Stomach smooth muscle (tissue), 2 donors: ENCODE measurements around the gene SCN3B.

ENCODE experiments used
- H3K27ac ChIP-seq: one replicate; pipeline ENCODE4 v1.7.0; 2013; ENCODE audit warnings: mild to moderate bottlenecking, low read length, inconsistent platforms
- H3K27me3 ChIP-seq, 2 donors: one replicate each; pipeline ENCODE4 v1.7.0; 2013; ENCODE audit warnings: low read length in 2 of 2; ENCODE audit not compliant: insufficient read depth in 2 of 2, control insufficient read depth in 1 of 2
- H3K36me3 ChIP-seq, 2 donors: one replicate each; pipeline ENCODE4 v1.7.0; 2013; ENCODE audit warnings: low read length in 2 of 2; ENCODE audit not compliant: control insufficient read depth in 2 of 2, insufficient read depth in 2 of 2
- H3K4me1 ChIP-seq: one replicate; pipeline ENCODE4 v1.7.0; 2013; ENCODE audit warnings: low read length; ENCODE audit not compliant: control insufficient read depth, insufficient read depth
- H3K4me3 ChIP-seq, 2 donors: one replicate each; pipeline ENCODE4 v1.7.0; 2013; ENCODE audit warnings: low read length in 2 of 2
- H3K9ac ChIP-seq, 2 donors: one replicate each; pipeline ENCODE4 v1.7.0; 2013; ENCODE audit warnings: low read length in 2 of 2, mild to moderate bottlenecking in 1 of 2
- H3K9me3 ChIP-seq, 2 donors: one replicate each; pipeline ENCODE4 v1.7.0; 2013; ENCODE audit warnings: low read length in 2 of 2; ENCODE audit not compliant: control insufficient read depth in 2 of 2
- donor health status: healthy.
- donor health status: Pancreatic carcinoma.

The SCN3B gene

DNA sequence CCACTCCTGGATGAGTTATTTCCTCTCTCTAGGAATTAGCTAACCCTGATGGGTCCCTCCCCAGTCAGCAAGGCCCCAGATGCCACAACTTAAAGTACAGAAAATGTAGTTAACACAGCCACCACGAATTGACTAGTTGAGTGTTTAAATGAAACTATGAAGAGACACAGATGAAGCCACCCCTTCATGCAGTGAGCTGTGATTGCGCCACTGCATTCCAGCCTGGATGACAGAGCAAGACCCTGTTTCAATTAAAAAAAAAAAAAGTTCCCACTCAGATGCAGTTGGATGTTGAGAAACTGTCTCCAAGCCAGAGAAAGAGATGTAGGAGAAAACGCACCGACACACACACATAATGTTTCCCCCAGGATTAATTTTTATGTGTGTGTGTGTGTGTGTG, 53.3 kb downstream of the SCN3B start:
- Histone ChIP-seq H3K4me1 (no peaks in the 10 kb centered on the region), H3K27me3 (no peaks in the 10 kb centered on the region), H3K36me3 (no peaks in the 10 kb centered on the region), H3K27ac (no peak overlapping the region), H3K4me3 (no peak overlapping the region), H3K9ac (no peak overlapping the region), H3K9me3 (no peaks in the 10 kb centered on the region)

DNA sequence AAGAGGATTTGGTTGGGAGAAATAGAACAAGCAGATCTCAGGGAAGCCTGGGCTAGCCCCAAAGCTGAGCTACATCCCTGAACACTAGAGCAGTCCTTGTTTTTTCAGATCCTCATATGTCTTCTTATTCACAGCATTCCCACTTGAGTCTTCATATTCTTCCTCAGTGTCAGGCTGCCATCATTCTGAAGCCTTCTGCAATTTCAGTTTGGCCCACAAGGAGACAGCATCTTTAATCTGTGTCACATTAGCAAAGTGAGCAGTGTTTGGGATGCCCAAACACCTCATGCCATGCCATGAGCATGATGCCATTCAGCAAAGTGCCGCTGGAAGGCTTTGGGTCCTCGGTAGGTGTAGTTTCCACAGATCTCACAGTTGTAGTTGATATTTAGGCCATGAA, 56.6 kb downstream of the SCN3B start:
- Histone ChIP-seq H3K9me3 (no peaks in the 10 kb centered on the region), H3K36me3 (no peaks in the 10 kb centered on the region), H3K27ac (no peak overlapping the region), H3K4me3 (no peak overlapping the region), H3K4me1 (no peaks in the 10 kb centered on the region), H3K27me3 (no peaks in the 10 kb centered on the region), H3K9ac (no peak overlapping the region)

DNA sequence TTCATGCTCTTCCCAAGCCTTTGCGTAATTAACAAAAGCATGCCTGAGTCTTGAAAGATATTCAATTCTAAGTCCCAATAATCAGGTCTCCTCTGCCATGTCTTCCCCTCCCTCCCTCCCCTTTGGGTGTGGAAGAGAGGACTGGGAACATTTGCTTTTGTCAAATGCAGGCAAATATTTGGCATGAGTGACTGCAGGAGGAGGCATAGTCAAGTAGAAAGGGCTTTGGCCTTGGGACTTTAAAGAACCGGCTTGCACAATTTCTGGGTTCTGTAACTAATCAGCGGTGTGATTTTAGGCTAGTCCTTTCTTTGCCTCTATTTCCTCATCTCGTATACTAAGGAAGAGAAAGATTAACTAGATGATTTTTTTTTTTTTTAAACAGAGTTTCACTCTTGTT, 59.5 kb downstream of the SCN3B start:
- no peaks in the 10 kb centered on the region for H3K36me3 ChIP-seq

DNA sequence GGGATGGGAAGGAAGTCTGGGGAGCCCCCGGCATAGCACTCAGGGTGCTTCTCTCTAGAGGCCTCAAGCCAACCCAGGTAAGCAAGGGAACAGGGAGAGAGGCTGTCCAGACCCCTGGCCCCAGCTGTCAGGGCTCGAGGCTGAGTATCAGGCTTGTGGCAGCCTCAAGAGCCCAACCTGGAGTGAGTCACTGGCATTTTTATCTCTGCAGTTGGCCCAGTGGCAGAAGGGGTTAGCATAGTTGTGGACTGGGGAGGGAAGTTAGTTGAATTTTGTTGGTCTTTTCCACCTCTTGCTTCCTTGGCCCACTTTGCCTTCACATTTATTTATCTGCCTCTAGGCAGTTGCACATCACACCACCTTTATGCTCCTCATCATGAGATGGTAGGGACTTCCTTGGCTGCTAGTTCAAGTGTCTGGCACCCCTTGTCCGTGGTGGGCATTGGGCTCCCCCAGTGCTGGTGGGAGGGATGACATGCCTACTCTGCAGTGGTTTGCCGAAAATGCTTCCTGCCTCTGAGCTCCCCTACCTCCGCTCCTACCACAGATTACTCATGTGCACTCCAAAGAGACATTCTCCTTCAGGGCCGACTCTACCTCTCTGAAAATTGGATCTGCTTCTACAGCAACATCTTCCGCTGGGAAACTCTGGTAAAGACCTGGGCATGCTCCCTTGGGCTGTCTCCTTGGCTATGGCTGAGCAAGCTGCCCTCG, 60.1 kb downstream of the SCN3B start:
- Histone ChIP-seq H3K36me3 (no peaks in the 10 kb centered on the region), H3K9me3 (no peaks in the 10 kb centered on the region), H3K9ac (no peak overlapping the region), H3K27me3 (no peaks in the 10 kb centered on the region), H3K4me3 (no peak overlapping the region), H3K4me1 (peaks cover 14% of the 10 kb centered on the region), H3K27ac (no peak overlapping the region)

More for the DNA sequence above, 59.5 kb downstream of the SCN3B start:
- Histone ChIP-seq H3K9ac (no peak overlapping the region), H3K4me3 (no peak overlapping the region), H3K27me3 (no peaks in the 10 kb centered on the region), H3K4me1 (peaks cover 13% of the 10 kb centered on the region), H3K9me3 (no peaks in the 10 kb centered on the region), H3K27ac (no peak overlapping the region)

DNA sequence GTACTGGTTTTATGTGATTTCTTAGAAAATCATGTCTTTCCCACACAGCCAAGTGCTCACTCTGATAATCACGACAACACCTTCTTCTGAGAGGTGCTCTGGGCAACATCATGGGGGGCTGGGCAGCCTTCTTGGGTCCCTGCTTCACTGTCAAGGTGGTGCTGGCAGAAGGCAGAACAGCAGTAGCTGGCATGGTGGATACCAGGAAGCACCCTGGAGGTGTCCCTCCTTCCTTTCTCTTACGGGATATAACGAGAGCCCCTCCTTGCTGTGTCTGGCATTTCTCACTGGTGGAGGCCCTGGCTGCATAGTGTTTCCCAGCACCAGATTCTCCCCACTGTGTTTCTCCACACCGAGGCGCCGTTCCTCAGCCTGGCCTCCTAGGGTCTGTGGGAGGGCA, 60.9 kb downstream of the SCN3B start:
- H3K9me3 ChIP-seq, result no peaks in the 10 kb centered on the region
- H3K27ac ChIP-seq, result no peak overlapping the region
- H3K36me3 ChIP-seq, result no peaks in the 10 kb centered on the region
- H3K4me3 ChIP-seq, result no peak overlapping the region
- H3K9ac ChIP-seq, result no peak overlapping the region
- no peaks in the 10 kb centered on the region for H3K27me3 ChIP-seq
- peaks cover 14% of the 10 kb centered on the region for H3K4me1 ChIP-seq

DNA sequence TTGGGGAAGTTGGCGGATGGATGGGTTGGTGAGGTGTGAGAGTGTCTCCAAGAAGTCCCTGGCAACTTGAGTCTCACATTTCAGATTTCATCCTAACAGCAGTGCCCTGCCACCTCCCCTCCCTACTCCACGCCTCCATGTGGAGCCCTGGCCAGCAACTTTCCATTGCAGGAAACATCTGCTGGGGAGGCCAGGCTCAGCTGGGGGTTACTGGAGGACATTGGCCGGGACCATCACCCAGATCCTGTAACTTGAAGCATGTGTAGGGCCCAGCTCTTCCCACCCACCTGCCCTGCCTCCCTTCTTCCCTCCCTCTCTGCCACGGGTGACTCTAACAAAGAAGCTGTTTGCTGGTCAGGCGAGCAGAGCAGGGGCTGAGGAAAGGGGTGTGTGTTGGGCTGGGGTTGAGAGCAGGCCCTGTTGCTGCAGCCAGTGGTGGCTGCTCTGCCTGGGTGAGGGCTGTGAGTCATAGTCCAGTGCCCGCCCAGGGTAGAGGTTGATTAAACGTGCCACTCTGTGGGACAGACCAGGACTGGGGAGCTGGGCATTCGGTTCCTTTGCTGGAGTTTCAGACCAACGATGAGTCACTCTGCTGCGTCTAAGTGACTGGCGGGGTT, 64.0 kb downstream of the SCN3B start:
- H3K4me1 ChIP-seq, result peaks cover 17% of the 10 kb centered on the region
- H3K27me3 ChIP-seq, result no peaks in the 10 kb centered on the region
- no peaks in the 10 kb centered on the region for H3K36me3 ChIP-seq
- no peak overlapping the region for H3K4me3 ChIP-seq
- H3K9me3 ChIP-seq, result no peaks in the 10 kb centered on the region
- no peak overlapping the region for H3K9ac ChIP-seq
- H3K27ac ChIP-seq, result no peak overlapping the region

DNA sequence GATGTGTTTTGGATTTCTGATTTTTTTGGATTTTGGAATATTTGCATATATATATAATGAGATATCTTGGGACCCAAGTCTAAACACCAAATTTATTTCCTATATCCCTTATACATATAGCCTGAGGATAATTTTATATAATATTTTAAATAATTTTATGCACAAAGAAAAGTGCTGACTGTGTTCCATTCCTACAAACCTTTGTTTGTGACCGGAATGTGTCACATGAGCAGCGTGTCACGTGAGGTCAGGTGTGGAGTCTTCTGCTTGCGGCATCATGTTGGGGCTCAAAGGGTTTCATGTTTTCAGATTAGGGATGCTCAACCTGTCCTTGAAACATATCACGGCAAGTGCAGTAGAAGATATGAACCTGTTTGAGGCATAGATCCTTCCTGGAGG, 65.6 kb downstream of the SCN3B start:
- Histone ChIP-seq H3K4me1 (peaks cover 17% of the 10 kb centered on the region), H3K9ac (no peak overlapping the region), H3K27ac (no peak overlapping the region)

DNA sequence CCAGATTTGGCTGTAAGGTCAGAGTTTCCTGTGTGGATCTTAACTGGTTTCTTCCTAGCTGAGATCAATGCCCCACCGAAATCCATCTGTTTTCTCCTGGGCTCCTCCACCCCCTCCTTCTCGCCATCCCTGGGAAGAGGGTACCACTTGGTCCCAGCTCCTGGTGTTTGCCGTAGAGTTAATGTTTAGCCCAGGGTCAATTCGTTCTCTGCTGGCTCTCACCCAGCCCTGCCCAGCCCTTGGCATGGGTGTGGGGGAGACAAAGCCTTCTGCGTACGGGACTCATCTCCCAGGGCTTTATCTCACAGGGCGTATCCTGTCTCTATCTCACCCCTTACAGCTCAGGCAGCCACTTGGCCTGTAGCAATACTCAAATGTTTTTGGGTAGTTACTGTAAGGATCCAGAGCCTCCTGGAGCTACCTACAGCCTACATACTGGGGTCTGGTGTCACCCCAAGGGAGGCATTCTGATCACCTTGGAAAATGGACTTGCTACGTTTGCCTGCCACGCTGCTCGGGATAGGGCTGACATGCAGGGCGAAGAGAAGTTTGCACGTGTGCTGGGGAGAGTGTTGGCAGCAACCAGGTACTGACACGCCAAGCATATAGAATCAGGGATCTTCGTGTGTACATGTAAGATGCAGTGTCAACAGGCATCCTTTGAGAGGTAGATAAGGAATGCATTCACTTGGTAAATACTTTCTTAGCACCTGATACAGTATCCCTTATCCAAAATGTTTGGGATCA, 66.1 kb downstream of the SCN3B start:
- Histone ChIP-seq H3K27me3 (no peaks in the 10 kb centered on the region), H3K9me3 (no peaks in the 10 kb centered on the region), H3K4me1 (peaks cover 17% of the 10 kb centered on the region), H3K36me3 (no peaks in the 10 kb centered on the region), H3K4me3 (no peak overlapping the region), H3K9ac (no peak overlapping the region), H3K27ac (no peak overlapping the region)

More for the DNA sequence above, 65.6 kb downstream of the SCN3B start:
- Histone ChIP-seq H3K27me3 (no peaks in the 10 kb centered on the region), H3K4me3 (no peak overlapping the region), H3K9me3 (no peaks in the 10 kb centered on the region), H3K36me3 (no peaks in the 10 kb centered on the region)

DNA sequence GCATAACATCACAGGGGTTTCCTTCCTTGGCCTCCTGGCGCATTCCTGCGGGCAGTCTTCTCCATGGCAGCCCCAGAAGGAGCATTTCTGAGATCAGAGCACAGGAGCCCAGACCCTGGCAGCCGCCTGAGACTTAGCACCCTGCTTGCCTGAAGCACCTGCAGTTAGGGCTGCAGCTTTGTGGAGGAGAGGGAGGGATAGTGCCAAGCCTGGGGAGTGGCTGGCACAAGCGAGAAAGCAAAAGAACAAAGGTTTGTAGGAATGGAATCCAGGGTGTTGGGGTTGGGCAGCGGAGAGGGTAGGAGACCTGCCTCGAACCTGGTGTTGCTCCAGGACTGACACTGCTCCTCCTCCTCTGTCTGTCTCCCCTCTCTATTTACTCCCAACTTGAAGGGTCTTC, 66.9 kb downstream of the SCN3B start:
- peaks cover 17% of the 10 kb centered on the region for H3K4me1 ChIP-seq
- no peak overlapping the region for H3K27ac ChIP-seq

DNA sequence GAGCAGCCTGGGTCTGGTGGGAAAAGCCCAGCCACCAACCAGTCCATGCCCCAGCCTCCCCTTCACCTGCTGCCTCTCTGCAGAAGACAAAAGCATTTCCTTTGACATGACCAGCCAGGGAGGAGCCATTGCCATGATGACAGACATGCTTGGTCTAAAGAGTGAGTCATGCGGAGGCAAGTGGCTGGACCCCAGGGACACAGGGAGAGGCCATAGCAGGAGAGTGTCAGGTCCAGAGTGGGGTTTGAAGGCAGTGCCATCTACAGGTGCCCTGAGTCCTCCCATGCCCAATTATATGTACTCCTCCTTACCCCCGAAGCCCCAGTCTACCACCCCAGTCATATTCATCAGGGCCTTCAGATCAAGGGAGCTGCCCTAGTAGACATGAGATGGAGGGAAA, 67.4 kb downstream of the SCN3B start:
- no peaks in the 10 kb centered on the region for H3K27me3 ChIP-seq
- H3K27ac ChIP-seq, result no peak overlapping the region
- no peaks in the 10 kb centered on the region for H3K9me3 ChIP-seq
- H3K4me1 ChIP-seq, result peaks cover 17% of the 10 kb centered on the region
- no peak overlapping the region for H3K4me3 ChIP-seq
- H3K9ac ChIP-seq, result no peak overlapping the region
- H3K36me3 ChIP-seq, result no peaks in the 10 kb centered on the region

More for the DNA sequence above, 66.9 kb downstream of the SCN3B start:
- no peak overlapping the region for H3K4me3 ChIP-seq
- H3K9ac ChIP-seq, result no peak overlapping the region
- no peaks in the 10 kb centered on the region for H3K36me3 ChIP-seq
- H3K9me3 ChIP-seq, result no peaks in the 10 kb centered on the region
- no peaks in the 10 kb centered on the region for H3K27me3 ChIP-seq

DNA sequence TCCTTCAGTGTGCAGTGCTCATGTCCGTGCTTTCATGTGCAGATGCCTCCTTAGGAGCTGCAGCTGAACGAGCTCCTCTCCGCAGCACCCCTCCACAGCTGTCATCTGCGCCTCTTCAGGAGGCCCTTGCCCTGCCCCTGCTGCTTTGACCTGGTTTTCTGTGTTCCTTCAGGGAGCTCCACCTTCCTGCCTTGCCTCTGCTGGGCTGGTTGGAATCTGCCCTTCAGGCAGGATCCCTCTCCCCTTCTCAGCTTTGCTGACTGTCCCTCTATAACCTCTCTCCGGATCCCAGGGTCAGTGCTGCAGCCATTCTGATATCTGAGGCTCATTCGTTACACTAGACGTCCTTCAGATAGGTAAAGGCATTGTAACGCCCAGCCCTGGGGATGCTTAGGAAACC, 67.9 kb downstream of the SCN3B start:
- Histone ChIP-seq H3K27ac (no peak overlapping the region), H3K36me3 (no peaks in the 10 kb centered on the region), H3K9ac (no peak overlapping the region), H3K4me3 (no peak overlapping the region), H3K27me3 (no peaks in the 10 kb centered on the region), H3K9me3 (no peaks in the 10 kb centered on the region), H3K4me1 (peaks cover 17% of the 10 kb centered on the region)
